NCI-H82 treated with DMSO at 0.1 percent for 48 hours (cell line): ENCODE results near the gene UBAP2.
"Not testable (repeated sequence)": the region's sequence is repeated elsewhere in the genome, so short reads cannot be mapped to it uniquely, and the experiment has no call there.

ENCODE experiments used
- DNase-seq: peaks from one replicate; lab custom pipeline; 2025; ENCODE audit not compliant: unreplicated experiment; lab: John Stamatoyannopoulos, UW

UBAP2 gene

DNA sequence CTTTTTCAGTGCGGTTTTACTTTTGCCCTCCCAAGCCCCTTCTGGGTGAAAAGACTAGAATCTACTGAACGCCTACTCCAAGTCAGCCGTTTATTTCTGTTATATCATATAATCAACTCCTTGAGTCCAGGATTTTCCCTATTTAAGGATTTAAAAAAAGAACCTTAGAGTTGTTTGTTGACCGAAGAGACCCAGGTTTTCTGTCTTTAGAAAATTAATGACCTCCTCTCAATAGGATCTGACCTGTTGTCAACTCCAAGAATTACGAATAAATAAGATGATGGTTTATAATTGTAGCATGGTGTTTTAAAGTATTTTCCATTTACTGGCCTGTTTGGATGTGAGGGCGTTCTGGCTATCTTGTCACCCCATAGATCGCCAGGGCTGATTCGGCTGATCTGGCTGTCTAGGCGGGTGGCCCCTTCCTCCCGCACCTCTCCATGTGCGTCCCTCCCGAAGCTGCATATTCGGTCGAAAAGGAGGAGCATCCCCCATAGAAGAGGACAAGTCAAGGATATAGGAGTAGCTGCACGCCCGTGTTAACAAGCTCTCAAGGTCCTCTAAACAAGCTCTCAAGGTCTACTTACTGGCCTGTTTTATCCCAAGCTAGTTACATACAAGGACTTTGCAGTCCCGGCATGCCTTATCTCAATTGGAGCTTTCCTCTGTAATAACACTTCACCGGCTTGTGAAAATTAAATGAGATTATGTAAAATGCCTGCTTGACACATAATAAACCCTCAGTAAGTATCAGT lies 1.1 kb upstream of the UBAP2 start:
- DNase-seq = peak; percentile 47

DNA sequence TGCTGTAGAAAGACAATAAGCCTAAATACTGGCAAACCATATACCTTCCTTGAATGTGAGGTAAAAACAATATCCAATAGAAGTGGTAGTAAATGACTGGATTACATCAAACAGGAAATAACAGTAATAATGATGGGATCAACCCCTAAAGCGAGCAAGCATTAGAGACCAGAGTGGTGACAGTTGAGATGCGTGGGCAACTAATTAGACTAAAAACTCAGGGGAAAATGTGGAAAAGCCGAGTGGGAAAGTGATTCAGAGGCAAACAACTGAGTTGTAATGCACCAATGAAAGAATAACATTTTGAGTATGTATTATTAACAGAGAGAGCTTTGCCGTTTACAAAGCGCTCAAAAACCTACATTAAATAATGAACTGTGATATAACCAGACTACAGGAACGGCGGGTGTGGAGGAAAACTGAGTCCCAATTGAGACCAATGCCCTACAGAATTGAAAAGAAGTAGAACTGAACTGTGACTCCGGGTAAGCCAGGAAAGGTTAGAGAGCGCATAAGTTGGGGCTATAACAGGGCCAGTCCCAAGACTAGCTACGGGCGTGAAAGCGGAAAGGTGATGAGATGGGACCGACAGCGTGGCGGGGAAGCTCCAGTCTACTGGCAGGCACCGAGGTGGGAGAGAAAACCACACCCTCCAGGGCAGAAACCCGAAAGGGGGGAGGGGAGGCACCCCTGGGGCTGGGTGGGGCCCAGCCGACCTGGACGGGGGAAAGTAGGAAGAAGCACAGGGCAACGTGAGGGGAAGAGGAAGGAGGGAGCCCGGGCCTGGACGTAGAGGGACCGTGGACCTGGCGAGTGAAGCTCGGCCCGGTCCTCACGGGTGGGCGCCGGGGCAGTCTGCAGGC lies 592 bp downstream of the UBAP2 start:
- DNase-seq = no peak

DNA sequence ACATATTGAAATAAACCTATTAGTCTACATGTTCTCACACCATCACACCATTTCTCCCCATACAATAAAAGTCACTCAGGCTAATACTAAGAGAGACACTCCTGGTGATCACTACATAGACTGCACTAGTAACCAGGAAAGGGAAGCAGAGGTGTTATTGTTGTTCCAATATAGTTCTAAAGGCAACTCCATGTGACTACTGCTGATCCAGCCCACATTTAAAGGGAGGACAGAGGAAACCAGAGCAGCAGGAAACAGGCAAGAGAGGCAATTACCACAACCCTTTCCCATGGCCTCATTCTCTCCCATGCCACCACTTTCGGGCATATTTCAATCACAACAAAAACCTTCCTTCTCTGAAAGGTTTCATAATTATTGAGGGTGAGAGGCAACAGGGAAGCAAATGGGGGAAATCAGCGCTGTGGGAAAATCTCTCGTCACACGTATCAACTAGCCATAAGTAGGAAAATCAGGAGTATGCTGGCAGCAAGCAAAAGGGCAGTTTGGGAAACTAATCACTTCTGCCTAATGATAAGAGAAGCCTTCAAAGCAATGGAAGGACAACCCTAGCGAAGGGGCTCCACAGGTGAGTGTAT lies 1.8 kb downstream of the UBAP2 start:
- no peak for DNase-seq

DNA sequence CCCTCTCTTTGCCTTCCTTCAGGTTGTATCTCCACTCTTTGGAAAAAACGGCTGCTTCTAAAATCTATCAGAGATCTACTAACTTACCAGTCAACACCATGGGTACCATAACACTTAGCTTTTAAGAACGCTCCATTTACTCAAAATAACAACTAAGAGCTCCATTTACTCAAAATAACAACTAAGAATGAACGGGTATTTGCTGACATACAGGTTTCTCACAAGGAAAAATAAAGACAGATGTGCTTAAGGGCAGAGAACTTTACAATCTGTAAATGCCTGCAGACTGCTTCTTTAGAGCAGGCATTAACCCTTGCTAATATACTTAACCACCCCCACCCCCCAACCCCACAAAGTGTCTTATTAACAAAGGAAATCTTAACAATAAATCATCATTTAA lies 2.8 kb downstream of the UBAP2 start:
- DNase-seq = no peak

DNA sequence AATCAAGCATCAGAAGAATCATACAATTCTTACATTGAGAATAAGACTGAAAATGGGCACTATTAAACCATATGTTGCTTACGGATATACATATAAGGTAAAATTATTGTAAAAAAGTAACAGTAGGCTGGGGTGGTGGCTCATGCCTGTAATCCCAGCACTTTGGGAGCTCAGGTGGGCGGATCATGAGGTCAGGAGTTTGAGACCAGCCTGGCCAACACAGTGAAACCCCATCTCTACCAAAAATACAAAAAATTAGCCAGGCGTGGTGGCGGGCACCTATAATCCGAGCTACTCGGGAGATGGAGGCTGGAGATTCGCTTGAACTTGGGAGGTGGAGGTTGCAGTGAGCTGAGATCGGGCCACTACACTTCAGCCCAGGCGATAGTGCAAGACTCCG lies 6.6 kb downstream of the UBAP2 start:
- DNase-seq = not testable (repeated sequence)

DNA sequence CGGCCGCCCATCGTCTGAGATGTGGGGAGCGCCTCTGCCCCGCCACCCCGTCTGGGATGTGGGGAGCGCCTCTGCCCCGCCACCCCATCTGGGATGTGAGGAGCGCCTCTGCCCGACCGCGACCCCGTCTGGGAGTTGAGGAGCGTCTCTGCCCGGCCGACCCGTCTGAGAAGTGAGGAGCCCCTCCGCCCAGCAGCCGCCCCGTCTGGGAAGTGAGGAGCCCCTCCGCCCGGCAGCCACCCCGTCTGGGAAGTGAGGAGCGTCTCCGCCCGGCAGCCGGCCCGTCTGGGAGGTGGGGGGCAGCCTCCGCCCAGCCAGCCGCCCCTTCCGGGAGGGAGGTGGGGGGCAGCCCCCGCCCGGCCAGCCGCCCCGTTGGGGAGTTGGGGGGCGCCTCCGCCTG lies 9.8 kb downstream of the UBAP2 start:
- DNase-seq = not testable (repeated sequence)

DNA sequence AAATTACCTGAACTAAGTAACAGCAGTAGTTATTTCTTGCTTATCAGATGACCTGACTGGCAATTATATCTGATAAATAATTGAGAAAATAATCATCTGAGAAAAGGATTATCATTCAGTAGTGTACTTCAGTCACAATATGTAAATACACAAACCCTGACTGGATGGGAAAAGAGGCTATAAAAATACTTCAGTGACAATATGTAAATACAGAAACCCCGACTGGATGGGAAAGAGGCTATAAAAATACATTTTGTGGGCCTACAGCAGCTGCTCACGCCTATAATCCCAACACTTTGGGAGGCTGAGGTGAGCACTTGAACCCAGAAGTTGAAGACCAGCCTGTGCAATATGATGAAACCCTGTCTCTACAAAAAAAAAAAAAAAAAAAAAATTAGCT lies 11.1 kb downstream of the UBAP2 start:
- no peak for DNase-seq

DNA sequence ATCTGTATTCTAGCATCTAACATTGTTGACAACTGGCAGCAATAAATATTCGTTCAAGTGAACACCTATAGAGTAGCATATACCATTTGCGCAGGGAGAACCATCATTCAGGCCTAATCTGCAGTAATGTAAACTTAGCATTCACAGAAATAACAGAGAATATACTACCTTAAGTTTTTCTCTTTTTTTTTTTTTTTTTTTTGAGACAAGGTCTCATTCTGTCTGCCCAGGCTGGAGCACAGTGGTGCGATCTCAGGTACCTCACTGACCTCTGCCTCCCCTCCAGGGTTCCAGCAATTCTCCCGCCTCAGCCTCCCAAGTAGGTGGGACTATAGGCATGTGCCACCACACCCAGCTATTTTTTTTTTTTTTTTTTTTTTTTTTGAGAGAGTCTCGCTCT lies 12.1 kb downstream of the UBAP2 start:
- no peak for DNase-seq

DNA sequence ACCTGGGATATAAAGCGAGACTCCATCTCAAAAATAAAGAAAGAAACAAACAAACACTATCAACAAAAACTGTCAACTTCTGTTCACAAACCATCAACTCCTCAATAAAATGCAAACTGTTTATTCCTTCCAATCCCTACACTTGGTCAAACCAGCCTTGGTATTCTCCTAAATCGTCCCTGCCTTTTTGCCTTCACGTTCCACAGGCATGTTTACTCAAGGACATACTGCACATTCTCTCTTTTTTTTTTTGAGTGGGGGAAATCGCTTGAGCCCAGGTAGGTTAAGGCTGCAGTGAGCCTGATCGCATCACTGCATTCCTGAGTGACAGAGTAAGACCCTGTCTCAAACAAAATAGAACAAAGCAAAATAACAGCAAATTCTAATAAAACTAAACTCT lies 13.0 kb downstream of the UBAP2 start:
- DNase-seq = no peak

DNA sequence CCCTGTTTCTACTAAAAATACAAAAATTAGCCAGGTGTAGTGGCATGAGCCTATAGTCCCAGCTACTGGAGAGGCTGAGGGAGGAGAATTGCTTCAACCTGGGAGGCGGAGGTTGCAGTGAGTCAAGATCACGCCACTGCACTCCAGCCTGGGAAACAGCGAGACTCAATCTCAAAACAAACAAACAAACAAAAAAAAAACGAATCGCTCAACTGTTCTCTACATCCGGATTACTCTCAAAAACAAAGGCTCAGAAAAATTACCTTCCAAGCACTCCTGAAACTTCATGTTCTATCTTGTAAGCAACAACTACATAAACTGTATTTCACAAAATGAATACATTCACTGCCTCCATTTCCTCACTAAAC lies 14.0 kb downstream of the UBAP2 start:
- no peak for DNase-seq

DNA sequence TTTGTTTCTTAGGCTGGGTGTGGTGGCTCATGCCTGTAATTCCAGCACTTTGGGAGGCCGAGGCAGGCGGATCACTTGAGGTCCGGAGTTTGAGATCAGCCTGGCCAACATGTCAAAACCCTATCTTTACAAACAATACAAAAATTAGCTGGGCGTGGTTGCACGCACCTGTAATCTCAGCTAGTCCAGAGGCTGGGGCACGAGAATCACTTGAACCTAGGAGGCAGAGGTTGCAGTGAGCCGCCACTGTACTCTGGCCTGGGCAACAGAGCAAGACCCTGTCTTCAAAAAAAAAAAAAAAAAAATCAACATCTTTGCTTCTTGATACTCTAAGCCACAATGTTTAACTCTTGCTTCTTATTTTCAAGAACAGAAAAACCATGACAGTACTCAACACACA lies 16.1 kb downstream of the UBAP2 start:
- no peak for DNase-seq

DNA sequence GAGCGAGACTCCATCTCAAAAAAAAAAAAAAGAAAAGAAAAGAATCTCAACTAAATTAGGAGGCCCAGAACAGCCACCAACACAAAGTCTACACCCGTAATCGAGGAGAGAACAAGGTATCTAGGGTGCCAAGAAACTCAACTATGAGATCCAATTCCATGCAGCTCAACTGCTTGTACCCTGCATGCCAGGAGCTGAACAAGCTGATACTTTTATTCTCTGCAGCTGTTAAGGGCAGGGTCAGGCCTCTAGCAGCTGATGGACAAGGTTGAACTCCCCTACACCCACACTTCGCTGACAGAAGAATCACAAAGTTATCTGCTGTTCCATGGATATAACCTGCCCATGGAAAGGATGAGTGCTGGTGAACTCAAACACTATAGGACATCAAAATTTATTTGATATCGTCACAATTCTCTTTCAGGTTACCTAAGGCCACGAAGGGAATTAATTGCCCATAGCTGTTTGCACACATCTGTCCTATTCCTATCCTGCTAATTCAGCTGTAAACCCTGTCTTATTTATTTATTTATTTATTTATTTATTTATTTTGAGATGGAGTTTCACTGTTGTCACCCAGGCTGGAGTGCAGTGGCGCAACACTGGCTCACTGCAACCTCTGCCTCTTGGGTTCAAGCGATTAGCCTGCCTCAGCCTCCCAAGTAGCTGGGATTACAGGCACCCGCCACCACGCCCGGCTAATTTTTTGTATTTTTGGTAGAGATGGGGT lies 20.7 kb downstream of the UBAP2 start:
- no peak for DNase-seq

DNA sequence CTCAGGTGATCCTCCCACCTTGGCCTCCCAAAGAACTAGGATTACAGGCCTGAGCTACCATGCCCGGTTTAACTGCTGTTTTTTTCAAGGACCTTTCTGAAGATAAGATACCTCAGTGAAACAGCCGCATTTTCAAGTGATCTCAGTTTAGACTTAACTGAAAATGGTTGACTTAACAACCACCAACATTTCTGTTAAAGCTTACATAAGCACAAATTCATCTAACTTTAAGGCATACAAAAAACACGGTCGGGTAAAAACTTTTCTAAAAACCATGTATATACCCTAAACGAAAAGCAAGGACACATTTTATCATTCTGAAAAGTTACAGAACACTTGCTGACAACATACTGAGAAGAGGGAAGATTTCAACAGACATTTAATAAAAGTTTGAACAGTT lies 22.9 kb downstream of the UBAP2 start:
- no peak for DNase-seq

DNA sequence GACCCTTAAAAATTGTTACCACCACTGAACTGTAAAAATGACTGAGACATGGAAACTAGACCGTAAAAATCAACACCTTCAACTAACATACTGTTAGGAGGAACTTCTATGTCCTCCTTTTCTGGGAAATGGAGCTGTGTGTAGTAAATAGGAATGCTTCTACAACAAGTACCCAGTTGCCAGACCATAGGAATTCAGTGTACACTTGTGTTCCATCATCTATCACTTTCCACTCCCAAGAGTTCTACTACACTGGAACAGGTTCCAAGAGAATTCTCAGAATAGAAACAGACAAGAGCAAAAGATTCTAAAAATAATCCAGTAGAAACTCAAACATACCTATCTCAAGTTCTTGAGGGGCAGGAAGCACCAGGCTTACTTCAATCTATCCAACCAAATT lies 23.6 kb downstream of the UBAP2 start:
- no peak for DNase-seq

DNA sequence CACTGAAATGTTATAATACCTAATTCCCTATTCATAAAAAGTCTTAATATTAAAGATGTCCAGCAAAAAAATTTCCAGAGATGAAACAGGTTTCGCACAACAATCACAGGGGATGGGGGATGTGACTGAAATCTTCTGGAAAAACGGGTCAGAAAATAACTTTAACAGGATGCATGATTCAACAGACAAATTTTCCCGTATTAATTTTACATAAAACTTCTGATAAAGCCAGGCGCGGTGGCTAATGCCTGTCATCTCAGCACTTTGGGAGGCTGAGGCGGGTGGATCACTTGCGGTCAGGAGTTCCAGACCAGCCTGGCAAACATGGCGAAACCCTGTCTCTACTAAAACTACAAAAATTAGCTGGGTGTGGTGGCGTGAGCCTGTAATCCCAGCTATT lies 24.2 kb downstream of the UBAP2 start:
- DNase-seq = not testable (repeated sequence)

DNA sequence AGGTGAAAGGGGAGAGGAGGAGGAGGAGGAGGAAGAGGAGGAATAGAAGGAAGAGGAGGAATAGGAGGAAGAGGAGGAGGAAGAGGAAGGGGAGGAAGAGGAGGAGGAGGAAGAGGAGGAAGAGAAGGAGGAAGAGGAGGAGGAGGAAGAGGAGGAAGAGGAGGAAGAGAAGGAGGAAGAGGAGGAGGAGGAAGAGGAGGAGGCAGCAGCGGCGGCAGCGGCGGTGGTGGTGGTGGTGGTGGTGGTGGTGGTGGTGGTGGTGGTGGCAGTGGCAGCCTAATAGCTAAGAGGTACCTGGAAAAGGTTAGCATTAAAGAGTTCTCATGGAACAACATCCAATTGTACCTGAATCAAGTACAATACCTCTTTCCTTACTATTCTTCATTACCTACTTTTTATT lies 32.5 kb downstream of the UBAP2 start:
- no peak for DNase-seq

DNA sequence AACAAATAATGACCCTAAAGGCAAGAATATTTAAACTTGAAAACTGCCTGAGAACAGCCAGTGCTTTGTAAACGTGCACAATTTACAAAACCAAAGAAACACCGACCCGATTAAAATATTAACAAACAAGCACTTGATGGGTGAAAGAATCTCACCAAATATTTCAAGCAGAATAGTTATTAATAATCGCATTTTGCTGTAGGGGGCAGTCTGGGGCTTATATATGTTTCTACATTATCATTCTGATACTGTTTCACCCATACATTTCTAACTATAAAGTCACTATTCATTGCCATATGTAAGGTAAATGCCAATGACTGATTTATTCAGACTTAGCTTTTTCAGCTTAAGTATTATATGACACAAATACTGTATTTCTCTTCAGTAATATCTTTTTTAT lies 37.7 kb downstream of the UBAP2 start:
- DNase-seq = no peak

DNA sequence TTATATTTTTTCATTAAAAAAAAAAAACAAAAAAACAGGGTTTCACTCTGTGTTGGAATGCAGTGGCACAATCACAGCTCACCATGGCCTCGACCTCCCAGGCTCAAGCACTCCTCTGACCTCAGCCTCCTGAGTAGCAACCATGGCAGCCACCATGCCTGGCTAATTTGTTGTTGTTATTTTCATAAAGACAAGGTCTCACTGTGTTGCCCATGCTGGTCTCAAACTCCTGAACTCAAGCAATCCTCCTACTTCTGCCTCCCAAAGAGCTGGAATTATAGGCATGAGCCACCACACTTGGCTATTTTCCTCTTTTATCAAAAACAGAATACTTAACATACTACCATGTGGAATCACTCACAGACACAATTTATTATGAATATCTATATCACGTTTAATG lies 46.7 kb downstream of the UBAP2 start:
- no peak for DNase-seq

DNA sequence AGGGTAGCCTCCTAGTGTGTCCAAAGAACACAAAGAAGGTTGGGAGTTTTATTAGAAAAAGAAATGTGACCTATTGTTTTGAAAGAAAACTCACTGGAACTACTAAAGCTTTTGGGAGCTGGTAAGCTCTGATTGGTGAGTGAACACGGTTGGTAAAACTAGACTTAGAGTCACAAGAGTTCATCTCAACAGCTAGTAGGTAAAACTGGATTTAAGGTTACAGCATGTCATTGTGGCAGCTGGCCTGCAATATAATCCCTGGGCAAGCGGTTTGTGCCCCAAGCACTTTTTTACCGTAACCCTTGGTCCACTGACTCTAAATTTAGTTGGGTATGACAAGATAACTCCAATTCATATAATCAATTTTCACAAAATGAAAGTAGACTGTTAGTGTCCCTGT lies 47.4 kb downstream of the UBAP2 start:
- peak; percentile 25 for DNase-seq

DNA sequence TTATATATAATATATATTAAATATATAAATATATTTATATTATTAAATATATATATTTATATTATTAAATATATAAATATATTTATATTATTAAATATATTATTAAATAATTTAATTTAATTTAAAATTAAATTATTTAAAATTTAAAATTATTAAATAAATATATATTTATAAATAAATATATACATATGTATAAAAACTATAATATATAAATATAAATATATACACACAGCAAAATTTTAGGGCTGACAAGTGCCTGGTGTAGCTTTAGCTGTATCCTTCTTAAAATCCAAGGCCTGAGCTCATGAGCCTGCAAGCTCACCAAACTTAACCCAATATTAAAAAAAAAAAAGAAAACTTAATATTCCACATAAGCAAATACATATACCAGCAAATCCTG lies 53.2 kb downstream of the UBAP2 start:
- no peak for DNase-seq

DNA sequence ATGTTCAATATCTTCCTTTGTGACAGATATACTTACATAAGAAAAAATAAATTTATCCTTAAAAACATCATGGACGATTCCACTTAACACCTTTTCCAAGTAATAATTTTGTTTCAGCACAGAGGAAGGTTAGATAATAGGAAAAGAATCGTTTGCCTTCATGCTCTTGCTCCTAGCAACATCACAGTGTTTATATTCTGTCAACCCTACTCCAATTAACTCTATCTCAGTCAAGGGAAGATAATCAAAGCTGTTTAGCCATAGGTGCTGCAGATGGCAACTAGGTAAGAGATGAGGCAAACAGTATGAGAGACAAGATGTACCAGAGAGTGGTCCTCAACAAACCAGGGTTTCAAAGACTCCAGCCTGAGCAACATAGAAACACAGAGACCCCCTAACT lies 55.6 kb downstream of the UBAP2 start:
- no peak for DNase-seq

DNA sequence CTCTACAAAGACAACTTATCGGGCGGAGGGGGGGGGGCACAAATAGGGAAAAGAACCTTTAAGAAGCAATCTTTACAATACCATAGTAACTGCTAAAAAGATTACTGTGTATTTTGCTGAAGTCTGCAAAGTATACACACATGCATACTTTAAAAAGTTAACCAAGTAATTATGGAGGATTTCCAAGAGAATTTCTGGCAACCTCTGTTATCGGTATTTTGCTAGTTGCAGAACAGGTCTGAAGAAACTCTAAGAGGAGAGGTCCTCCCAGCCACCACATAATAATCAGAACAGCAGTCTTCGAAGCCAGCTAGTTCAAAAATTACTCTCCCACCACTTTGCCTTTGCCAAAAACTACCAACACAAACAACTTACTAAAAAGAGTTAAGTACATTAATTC lies 56.1 kb downstream of the UBAP2 start:
- DNase-seq = no peak
